PC-9 (cell line): Measurements from ENCODE around the gene SBF2.

Experiments
- EZH2 ChIP-seq: fragments of 200-600 bp; sonication (generic); IDR thresholded peaks from 2 replicates; pipeline ENCODE4 v1.8.0; 2017; ENCODE audit warnings: antibody characterized with exemption, low read depth
- TF ChIP-seq, protein P1 (sequence below): fragments of 200-600 bp; sonication (generic); conservative IDR thresholded peaks from 2 replicates; pipeline ENCODE4 v1.6.1; 2017; ENCODE audit warnings: mixed run types, antibody characterized with exemption, mild to moderate bottlenecking, moderate library complexity

DNA sequence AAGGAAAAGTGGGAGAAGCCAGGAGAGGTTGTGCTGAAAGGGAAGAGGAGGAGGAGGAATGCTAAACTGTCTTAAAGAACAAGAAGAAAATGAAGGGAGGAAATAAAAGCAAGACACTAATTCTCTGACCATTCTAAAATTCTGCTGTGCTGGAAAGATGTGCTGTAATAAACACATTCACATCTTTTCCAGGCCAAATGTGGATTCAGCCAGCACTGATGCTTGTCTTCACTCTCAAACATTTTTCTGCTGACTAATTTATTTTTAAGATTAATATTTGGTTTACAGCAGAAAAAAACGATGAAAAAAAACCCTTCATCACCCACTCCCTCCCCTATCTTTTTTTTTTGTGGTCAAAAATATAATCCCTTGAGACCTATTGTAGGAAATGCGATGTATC is 406.5 kb downstream of the SBF2 start:
- TF ChIP-seq EZH2, result no peak
- TF ChIP-seq, protein P1, sequence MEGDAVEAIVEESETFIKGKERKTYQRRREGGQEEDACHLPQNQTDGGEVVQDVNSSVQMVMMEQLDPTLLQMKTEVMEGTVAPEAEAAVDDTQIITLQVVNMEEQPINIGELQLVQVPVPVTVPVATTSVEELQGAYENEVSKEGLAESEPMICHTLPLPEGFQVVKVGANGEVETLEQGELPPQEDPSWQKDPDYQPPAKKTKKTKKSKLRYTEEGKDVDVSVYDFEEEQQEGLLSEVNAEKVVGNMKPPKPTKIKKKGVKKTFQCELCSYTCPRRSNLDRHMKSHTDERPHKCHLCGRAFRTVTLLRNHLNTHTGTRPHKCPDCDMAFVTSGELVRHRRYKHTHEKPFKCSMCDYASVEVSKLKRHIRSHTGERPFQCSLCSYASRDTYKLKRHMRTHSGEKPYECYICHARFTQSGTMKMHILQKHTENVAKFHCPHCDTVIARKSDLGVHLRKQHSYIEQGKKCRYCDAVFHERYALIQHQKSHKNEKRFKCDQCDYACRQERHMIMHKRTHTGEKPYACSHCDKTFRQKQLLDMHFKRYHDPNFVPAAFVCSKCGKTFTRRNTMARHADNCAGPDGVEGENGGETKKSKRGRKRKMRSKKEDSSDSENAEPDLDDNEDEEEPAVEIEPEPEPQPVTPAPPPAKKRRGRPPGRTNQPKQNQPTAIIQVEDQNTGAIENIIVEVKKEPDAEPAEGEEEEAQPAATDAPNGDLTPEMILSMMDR, result no peak
